ENCODE data around the gene ITPR1.

The ITPR1 gene

DNA sequence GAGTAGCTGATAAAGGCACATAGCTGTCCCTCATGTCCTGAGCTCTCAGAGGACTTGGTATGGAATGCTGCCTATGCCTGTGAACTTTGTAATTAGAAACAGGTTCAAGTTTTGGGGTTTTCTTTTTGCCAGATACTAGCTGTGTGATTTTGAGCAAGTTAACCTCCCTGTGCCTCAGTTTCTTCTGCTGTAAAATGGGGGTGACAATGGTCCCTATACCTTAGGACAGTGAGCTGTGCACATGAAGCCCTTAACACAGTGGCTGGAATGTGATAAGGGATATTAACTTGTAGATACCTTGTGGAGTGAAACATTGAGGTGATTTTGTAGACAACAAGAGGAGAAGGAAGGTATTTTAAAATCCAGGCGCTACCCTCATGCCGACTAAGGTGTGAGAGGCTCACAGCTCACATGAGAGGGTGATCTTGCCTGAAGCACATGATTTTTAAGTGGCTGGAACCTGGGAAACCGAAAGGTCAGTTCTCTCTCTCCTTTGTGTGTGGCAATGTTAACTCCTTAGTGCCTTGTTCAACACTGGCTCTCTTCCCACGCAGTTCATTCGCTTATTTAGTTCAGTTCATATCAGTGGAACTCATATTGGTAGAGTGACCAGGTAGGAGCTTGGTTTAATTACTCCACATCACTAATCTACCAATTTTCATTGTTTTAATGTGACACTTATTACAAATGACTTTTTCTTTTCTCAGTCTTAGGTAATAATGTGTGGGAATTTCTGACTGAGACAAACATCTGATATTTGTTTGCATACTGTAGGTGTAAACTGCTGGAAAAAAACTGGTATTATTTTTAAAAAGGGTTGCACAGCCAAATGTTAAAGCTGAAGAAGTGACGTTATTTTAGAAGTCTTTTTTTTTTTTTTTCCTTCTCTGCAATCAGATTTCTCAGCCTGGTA is 236.2 kb downstream of the ITPR1 start:
- DNase-seq = no peak

DNA sequence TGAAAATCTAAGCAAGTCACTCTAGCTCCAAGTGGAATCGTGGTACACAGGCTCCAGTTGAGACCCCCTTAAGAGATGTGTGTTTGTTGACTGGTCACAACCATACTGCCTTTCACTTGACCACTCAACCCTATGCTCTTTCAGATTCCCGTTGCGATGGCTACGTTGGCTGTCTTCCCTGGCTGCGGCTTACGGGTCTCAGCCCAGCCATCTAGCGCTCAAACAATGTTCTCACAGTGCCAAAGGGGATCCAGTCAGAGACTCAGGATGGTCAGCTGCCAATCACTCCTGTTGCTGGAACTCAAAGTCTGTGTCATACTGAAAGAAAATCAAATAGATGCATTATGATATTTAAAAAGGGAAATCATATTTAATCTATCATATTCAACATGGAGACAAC is 237.6 kb downstream of the ITPR1 start:
- DNase-seq = no peak

DNA sequence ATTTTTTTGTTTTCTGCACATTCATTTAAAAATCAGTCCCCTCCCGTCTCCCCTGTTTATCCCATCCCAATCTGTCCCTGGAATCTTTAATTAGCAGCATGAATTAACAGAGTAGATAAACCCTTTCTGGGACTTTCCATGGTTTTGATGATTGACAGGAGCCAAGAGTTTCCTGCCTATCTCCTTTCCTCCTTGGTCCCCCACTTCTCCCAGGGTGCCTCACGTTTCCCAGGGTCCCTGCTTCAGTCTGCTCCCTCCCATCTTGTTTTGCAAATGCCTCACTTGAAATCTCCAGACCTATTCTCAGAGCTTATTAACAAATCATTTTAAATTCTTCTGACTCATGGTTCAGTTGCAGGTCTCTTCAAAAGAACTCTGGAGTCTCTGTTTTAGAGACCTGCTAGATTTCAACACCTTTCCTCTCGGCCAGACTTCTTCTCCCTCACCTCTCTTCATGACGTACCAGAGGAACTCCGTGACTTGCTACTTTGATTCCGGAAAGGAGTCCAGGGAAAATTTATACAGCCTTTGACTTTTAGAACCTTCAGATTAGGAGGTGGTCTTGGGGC is 238.5 kb downstream of the ITPR1 start:
- DNase-seq = no peak

DNA sequence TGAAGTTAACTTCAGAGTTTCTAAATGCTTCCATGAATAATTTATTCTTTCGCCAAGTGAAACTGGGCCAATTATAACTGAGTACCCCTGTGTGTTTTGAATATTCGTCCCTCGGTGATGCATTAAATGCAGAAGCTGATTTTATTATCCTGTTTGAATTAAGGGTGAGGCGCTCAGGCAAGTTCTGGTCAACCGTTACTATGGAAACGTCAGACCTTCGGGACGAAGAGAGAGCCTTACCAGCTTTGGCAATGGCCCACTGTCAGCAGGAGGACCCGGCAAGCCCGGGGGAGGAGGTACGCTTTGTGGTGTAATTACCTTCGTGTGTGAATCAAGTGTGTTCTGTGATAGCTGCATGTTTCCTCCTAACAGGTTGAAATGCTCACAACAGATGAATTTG is 239.8 kb downstream of the ITPR1 start:
- no peak for DNase-seq

DNA sequence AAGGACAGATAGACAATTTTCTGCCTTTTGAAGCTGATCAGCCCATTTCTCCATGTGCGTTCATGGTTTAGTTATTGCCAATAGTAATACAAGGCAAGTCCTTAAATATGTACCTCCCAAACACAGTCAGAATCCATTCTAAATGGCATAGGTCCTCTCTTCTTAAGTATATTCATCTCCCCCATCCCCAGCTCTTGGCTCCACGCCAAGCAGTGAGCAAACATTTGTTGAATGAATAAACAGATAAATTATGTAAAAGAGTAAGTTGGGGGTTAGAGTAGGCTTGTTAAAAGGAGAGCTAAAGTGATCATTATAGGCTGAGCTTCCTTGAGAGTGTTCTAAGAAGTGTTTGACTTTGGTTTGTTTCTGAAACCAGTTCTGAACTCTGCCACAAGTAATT is 241.3 kb downstream of the ITPR1 start:
- no peak for DNase-seq

DNA sequence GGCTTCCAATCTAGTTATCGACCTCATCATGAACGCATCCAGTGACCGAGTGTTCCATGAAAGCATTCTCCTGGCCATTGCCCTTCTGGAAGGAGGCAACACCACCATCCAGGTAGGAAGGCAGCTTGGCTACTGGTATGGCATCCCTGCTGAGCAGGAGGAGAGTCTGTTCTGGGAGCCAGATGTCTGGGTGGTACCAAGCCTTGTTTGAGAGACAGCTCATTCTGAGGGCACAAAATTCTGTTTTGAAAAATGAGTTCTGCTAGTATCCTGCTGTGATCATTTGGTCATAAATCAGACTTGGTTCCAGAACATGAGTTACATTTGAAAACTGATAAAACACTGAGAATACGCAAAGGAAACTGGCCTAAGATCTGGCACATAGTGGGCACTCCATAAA is 242.1 kb downstream of the ITPR1 start:
- no peak for DNase-seq

DNA sequence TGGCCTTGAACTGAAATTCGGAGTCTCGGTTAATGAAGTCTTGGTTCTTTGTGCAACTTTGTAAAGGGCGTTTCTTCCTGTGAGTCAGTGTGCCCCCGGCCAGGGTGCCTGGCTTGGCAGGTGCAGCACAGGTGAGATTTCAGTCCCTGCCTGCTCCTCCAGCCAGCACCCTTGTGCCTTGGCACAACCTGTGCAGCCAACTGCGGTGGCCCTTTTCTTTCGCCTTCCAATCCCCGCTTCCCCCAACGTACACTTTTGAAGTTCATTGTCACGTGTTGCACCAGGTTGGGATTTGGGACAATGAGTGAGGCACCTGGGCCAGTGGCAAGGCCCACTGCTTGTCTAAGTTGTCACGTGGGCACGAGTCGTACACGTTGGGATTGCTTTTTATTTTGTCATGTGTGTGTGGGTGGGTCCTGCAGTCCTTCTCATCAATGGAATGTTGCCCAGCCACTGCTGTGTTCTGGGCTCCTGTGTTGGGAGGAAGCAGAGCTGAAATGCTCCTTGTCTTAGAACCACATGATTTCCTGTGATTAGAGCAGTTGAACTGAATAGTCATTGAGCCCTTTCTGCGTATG is 243.2 kb downstream of the ITPR1 start:
- no peak for DNase-seq

DNA sequence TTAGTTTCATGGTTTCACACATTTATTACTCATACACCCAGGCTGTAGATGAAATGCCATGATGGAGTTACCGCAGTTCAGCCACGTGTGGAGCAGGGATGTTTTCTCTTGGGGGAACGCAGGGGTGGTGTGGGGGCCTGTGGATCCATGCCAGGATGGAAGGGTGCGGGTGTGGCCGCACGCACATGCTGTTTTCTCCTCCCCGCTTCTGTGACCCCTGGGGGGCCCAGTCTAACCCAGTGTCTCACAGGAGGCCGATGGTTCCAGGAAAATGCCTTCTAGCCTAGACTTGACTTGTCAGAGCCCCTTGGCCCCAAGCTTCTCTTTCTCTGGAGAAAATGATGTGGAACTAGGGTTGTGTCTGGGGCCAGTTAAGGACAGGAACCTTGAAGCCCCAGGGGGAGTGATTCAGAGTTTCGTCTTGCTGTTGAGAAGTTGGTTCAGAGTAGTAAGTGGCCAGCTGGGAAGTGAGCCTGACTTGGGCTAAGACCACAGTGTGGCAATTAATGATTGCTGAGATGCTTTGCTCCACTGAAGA is 245.7 kb downstream of the ITPR1 start:
- no peak for DNase-seq

DNA sequence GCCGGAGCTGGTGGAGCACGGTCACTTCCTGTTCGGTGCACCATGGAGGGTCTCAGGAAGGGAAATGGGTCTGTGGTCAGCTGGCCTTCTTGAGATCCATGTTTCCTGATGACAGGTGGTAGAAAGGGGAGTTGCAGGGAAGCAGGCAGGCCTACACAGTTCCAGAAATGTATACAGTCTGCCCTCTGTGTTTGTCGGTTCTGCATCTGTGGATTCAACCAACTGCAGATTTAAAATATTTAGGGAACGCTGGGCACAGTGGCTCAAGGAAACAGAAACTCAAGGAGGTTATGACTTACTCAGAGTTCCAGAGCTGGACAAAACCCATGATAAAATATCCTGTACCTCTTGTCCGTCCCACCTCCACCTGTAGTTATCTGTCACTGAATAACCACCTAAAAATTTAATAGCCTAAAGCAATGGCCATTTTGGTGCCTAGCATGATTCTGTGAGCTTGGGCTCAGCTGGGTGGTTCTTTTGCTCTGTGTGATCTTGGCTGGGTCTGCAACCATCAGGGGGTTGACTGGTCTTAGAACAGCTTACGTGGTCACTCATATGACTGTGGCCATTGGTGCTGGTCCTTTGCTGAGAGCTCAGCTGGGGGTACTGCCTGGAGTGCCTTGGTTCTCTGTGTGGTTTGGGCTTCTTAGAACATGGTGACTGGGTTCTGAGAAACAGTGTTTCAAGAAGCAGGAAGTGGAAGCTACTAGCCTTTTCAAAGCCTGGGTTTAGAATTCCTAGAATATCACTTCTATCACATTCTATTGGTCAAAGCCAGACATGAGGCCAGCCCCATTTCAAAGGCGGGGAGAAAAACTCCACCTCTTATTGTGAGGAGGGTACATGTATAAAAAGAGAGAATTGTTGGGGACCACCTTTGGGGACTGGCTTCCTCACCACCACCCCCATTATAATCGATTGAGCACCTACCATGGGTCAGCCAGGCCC is 246.4 kb downstream of the ITPR1 start:
- peak; percentile 70 for DNase-seq

DNA sequence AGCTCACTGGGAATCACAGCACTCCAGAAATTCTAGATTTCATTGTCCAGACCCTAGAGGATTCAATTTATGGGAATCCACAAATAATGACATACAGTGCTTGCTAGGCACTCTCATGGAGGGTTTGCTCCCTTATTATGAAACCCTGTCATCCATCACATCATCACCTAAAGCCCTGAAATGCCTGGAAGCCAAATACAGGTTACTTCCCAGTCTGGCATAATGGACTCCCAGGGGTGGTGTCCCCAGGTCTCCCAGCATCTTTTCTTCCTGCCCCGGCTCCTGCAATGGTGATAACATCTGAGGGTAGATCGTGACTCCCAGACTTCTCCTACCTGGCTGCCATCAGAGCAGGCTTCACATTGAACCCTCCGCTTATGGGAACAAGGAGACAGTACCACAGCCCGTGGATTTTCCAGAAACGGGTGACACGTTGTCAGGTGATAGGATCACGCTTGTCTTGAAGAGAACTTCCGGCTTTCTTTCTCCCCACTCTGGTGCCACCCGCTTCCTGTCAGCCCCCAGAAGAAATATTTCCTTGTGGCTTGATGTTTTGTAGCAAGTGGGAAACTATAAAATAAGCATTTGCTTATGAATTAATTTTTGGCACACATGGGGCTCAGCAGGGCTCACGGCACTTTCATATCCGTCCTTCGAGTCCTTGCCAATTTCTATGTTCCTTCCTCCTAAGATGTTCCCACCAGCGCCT is 247.4 kb downstream of the ITPR1 start:
- DNase-seq = peak; percentile 67

DNA sequence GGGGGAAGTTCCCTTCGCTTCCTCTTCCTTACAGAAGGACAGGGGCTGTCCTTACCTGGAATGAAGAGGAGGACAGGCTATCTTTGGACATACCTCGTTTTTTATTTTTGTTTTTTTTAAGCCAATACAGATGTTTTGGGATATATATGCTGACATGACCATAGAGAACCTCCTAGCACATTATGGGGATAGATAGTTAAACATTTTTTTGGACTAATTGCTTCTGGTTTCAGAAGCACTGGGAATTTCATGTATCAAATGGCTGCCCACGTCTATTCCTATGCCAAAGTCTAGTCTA is 247.9 kb downstream of the ITPR1 start:
- DNase-seq = no peak

DNA sequence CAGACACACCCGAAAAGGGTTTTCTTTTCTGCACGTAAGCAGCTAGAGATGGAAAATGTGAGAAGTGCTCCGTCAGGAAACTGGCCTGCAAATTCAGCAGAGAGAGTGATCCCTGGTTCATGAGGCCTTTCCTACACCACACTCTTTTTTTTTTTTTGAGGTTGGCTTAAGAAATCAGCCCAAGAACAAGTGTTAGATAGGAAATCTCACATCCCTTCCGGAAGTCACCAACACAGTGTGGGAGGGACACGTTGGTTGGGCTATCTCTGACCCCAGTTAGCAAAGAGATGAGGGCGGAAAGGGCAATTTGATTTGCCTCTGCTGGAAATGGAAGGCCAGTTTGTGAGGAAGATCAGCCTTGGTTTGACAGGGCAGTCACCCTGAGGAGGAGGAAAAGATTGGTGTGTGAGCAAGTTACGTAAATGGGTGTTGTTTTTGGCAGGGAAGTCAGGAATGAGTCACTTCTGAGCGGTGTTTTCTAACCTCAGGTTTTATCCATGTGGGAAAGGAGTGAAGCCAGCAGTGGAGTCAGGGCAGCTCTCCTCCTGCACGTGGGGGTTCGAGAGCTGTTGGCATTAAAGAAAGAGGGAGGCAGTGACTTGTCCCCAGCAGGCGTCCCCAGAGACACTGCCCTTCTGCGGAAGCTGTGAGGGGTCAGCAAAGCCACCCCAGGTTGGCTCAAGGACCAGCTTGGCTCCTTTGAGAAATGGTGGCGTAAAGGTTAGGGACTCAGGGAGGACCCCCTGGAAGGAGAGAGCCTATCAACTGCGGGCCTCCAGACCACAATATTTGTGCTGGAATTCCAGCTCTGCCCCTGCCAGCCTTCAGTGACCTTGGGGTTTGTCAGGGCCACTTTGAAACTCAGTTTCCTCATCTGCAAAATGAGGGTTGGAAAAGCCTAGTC is 248.5 kb downstream of the ITPR1 start:
- no peak for DNase-seq

DNA sequence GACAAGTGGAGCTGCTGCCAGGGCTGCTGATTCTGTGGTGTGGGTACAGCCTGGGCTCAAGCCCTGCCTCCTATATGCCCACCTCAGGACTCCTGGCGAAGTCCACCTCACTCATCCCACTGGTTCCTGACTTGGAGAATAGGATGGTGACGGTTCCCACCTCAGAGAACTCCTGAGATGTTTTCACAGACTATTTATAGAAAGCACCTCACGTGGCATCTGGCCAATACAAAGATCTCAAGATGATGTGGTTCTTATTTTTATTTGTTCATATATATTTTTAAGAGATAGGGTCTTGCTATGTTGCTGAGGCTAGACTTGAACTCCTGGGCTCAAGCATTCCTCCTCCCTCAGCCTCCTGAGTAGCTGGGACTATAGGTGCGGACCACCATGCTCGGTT is 249.2 kb downstream of the ITPR1 start:
- DNase-seq = no peak

DNA sequence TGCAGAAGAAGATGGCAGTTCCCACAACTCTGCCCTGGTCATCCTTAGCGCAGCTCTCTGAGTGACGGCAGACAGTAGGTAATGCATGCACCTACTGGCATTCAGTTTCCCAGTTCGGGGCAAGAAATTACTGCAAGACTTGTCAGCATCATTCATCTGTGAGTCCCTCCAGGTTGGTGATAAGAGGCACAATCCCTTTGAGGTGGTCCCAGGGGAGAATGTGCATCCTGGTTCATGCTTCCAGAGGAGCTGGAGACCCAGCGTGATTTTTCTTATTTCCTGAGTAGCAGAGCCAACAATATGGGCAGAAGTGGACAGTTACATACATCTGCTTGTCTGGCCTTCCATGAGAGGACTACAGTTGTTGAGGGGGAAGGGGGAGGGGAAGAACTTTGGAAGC is 250.2 kb downstream of the ITPR1 start:
- DNase-seq = no peak

DNA sequence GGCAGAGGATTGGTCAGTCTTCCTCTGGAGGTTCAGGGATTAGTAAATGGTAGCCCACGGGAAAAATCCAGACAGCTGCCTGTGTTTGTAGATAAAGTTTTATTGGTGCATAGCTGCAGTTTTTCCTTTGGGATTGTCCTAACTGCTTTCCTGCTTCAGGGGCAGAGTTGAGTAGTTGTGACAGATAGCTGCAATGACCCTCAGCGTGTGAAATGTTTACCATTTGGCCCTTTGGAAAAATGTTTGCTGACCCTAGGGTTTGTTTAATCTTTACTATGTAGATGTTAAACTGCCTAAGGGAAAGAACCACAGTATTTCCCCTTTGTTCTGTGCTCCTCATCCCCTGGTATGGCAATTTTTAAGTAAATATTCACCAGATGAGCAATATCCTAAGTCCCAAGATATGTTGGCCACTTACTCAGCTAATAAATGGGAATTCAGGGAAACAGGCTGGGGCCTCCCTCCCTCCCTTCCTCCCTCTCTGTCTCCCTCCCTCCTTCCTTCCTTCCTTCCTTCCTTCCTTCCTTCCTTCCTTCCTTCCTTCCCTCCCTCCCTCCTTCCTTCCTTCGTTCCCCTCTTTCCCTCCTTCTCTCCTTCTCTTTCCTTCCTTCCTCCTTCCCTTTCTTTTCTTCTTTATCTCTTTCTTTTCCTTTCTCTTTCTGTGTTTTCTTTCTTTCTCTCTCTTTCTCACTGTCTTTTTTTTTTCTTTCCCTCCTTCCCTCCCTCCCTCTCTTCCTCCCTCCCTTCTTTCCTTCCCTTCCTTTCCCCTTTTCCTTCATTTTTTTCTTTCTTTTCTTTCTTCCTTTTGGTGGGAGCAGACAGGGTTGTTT is 251.5 kb downstream of the ITPR1 start:
- DNase-seq = no peak

DNA sequence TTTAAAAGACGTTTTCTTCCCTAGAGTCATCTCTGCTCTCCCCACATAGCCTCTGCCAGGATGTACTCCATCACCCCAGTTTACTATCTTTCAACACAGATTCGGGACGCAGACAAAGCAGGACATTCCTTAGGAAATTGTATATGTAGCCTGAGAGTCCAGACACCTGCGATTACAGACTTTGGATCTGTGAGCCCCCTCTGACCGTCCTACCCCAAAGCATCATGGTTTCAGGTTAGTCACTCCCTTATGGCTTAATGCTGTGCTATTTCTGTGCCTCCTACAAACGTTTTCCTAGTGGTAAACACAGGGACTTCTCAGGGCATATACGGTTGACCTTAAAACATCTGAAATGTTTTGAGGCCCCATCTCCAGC is 252.1 kb downstream of the ITPR1 start:
- DNase-seq = no peak

DNA sequence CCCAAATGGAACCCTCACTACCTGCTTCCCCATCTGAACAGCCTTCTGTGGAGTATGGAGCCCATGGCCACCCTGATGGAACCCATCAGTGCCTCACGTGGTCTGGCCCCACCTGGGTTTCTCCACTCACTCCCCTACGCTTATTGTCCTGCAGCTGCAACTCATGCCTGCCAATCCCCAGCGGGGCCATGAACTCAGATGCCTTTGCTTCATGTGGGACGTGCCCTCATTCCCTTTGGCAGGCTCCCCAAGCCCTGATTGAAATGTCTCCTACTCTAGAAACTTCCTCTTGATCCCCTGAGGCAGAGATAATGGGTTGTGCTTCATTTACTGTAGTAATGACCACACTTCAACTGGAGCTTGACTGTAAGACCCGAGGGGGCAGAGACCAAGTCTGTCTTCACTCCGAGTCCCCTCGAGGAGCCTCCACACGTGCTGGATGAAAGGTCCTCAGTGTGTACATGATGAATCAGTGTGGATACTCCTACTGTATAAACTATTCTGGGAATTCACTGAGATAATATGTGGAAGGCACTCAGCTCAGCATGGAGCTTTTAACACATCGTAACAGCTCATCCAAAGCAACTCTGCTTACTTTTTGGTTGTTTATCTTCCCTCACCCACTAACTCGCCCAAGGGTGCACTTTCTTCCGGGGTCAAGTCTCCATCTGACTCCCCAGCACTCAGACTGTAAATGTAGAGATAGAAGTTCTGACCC is 253.3 kb downstream of the ITPR1 start:
- DNase-seq = no peak

DNA sequence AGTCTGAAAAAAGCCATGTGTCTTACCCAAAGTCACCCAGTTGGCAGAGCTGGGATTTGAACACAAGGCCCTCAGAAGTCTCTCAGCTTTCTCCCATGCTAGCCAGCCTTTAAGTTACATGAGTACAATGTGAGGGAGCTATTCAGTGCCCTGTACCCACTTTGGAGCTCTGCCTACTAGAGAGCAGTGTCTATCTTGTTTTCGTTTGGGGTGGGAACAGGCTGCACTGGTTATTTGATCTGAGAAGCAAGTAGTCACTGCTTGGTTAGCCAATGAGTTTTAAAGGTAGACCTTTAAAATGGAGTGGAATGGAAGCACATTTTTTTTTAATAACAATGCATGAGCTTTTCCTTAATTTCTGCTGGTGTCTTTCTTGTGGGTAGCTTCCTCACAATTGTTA is 255.0 kb downstream of the ITPR1 start:
- no peak for DNase-seq

DNA sequence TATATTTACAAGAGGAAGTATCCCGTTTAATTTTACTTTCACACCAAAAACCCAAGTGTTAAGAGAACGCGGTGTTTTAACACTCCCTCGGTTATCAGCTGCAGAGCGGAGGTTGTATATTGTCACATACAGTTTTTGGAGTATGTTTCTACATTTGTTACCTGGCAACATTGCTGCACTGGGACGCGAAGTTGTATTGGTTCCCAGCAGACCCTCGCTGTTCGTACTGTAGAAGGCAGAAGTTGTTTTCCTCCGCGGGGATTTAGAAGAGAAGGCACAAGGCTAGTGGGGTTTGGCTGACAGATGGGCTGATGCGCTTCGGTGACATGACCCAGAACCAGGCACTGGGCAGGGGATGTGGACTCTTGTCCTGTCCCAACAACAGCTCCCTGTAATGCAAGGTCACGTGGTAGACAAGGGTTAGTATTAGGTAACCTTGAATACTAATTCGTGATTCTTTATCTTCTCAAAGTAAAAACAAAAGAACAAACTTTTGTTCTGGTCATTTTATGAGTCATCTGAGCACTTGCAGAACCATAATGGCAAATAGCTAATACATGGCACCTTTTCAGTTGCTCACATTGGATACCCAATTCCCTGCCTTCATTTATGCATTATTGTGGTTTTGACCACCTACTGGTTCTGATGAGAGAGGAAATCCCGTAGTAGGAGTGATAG is 255.7 kb downstream of the ITPR1 start:
- DNase-seq = no peak
